WI38 (cell line): ENCODE results near the gene CRYL1.

Experiments used
- H3K4me3 ChIP-seq: 2 replicates; pipeline ENCODE4 v1.5.1; 2011; ENCODE audit warnings: low read depth, mild to moderate bottlenecking, control low read depth, low read length
- CTCF ChIP-seq: IDR thresholded peaks from 2 replicates; pipeline ENCODE4 v1.5.1; 2012; ENCODE audit warnings: low read depth, mild to moderate bottlenecking, control low read depth, low read length

The CRYL1 gene

GRCh38 chr13:20451397-20451796, 74.3 kb downstream of the CRYL1 start:
- H3K4me3 ChIP-seq: no peak overlapping the region
- TF ChIP-seq CTCF: no peak

GRCh38 chr13:20448470-20448869, 77.2 kb downstream of the CRYL1 start:
- TF ChIP-seq CTCF: no peak
- H3K4me3 ChIP-seq: no peak overlapping the region

- no peak overlapping the region for H3K4me3 ChIP-seq
- no peak for TF ChIP-seq CTCF
Measured at GRCh38 chr13:20446900-20447299, 78.8 kb downstream of the CRYL1 start.

- TF ChIP-seq CTCF: no peak
- H3K4me3 ChIP-seq: no peak overlapping the region
Measured at GRCh38 chr13:20446405-20446804, 79.3 kb downstream of the CRYL1 start.

GRCh38 chr13:20442798-20443381, 82.8 kb downstream of the CRYL1 start:
- H3K4me3 ChIP-seq: no peak overlapping the region
- no peak for TF ChIP-seq CTCF

- no peak for TF ChIP-seq CTCF
- no peak overlapping the region for H3K4me3 ChIP-seq
Measured at GRCh38 chr13:20442375-20442774, 83.3 kb downstream of the CRYL1 start.

- no peak for TF ChIP-seq CTCF
Measured at GRCh38 chr13:20441879-20442278, 83.8 kb downstream of the CRYL1 start.

More at GRCh38 chr13:20441879-20442278, 83.8 kb downstream of the CRYL1 start:
- no peak overlapping the region for H3K4me3 ChIP-seq
